ENCODE measurements around the gene GLIPR1L1. TPM values are rescaled to one million over a fixed set of nuclear protein-coding genes. Genes with fewer than 3 reads are reported as not detected.

GLIPR1L1 gene
- total RNA-seq, 5 donors from 2014 or later (not counting 1 experiment from before 2014, with no cell fraction given), result not detected

DNA sequence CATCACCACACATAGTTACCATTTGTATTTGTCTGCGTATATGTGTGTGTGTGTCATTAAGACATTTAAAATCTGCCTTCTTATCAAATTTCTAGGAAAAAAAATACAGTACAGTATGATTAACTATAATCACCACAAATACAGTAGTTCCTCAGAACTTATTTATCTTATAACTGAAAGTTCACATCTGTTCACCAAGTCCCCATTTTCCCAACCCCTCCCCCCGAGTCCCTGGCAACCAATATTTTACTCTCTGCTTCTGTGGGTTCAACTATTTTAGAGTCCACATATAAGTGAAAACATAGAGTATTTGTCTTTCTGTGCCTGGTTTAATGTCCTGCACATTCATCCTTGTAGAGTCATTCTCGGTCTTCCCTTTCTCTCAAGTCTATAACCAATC is 16.7 kb upstream of the GLIPR1L1 start:
- 83% methylated on average over 1 of the region's 3 CpGs for WGBS (ENCODE audit: insufficient coverage)
- Histone ChIP-seq H3K36me3 (ENCODE audit: control insufficient read depth in 2 of 2, extremely low read depth in 1 of 2, insufficient read depth in 1 of 2, low read length in 1 of 2) (no peaks in the 10 kb centered on the region), H3K4me3 (ENCODE audit: control insufficient read depth in 1 of 2, extremely low read depth in 1 of 2, low read length in 1 of 2) (no peak overlapping the region), H3K27ac (ENCODE audit: low read length) (no peak overlapping the region), H3K9me3 (no peaks in the 10 kb centered on the region), H3K27me3 (replicated peaks in 1 of 2; ENCODE audit: control insufficient read depth in 2 of 2, extremely low read depth in 1 of 2, insufficient read depth in 2 of 2, low read length in 1 of 2) (peaks cover 0 to 3% of the 10 kb centered on the region in 2 experiments), H3K4me1 (ENCODE audit: control insufficient read depth in 1 of 2, extremely low read depth in 1 of 2, insufficient read depth in 2 of 2, low read length in 2 of 2) (no peaks in the 10 kb centered on the region)
- Mint-ChIP-seq H3K27me3 (peaks cover 4 to 6% of the 10 kb centered on the region in 2 donors), H3K36me3 (no peaks in the 10 kb centered on the region), H3K27ac (no peak overlapping the region), H3K4me1 (no peaks in the 10 kb centered on the region), H3K4me3 (no peak overlapping the region), H3K9me3 (no peaks in the 10 kb centered on the region)
- no peak for DNase-seq
- CTCF ChIA-PET, result no interaction called here
- POLR2A ChIA-PET, result no interaction called here
- no peak for ATAC-seq (replicated peaks in 1 of 4)

DNA sequence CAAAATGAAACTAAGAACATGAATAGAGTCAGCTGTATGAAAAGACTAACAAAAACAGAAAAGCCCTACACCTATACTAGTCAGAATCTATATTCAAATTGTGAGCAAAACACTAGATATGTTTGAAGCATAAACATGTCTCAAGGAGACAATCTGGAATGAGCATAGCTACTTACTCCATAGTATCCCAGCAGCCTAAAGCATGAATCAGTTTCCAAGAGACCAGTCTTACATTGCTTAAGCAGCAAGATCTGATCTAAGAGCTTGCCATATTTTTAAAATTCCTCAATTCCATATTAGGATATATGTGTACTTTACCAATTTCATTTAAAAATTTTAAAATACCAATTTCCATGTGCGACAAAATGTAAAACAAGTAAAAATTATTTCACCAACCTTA is 12.0 kb upstream of the GLIPR1L1 start:
- Histone ChIP-seq H3K4me1 (ENCODE audit: control insufficient read depth in 1 of 2, extremely low read depth in 1 of 2, insufficient read depth in 2 of 2, low read length in 2 of 2) (no peaks in the 10 kb centered on the region), H3K4me3 (ENCODE audit: control insufficient read depth in 1 of 2, extremely low read depth in 1 of 2, low read length in 1 of 2) (no peak overlapping the region), H3K27me3 (replicated peaks in 1 of 2; ENCODE audit: control insufficient read depth in 2 of 2, extremely low read depth in 1 of 2, insufficient read depth in 2 of 2, low read length in 1 of 2) (no peaks in the 10 kb centered on the region), H3K27ac (ENCODE audit: low read length) (no peak overlapping the region), H3K9me3 (no peaks in the 10 kb centered on the region), H3K36me3 (ENCODE audit: control insufficient read depth in 2 of 2, extremely low read depth in 1 of 2, insufficient read depth in 1 of 2, low read length in 1 of 2) (no peaks in the 10 kb centered on the region)
- WGBS (ENCODE audit: insufficient coverage), result no CpG with 5 or more reads among the region's 1 CpG
- H3K27me3 Mint-ChIP-seq, result peaks cover 10 to 18% of the 10 kb centered on the region in 2 donors
- ATAC-seq (replicated peaks in 1 of 4) (no peak), DNase-seq (no peak)
- POLR2A ChIA-PET, result no interaction called here
- H3K4me1 Mint-ChIP-seq, result no peaks in the 10 kb centered on the region
- CTCF ChIA-PET, result interaction anchor here in 1 of 2 donors (0.5 kb wide), 1 partner anchor 13 kb away, joined by 3 read pairs; no protein-coding TSS in a partner anchor
- no peaks in the 10 kb centered on the region for H3K36me3 Mint-ChIP-seq
- no peaks in the 10 kb centered on the region for H3K9me3 Mint-ChIP-seq
- no peak overlapping the region for H3K4me3 Mint-ChIP-seq
- H3K27ac Mint-ChIP-seq, result no peak overlapping the region

DNA sequence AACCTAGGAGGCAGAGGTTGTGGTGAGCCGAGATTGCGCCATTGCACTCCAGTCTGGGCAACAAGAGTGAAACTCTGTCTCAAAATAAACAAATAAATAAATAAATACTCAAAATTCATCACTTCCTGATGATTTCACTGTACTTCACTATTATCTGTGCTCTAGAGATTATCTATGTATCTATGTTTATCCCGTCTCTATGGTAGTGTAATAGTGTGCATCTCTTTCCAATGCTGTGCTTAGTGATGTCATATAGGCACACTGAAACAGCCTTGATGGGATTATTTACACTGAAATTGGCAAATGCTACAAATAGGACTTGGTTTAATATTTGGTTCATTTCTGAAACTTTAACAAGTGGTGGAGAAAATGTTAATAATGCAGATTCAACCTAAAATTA is 10.8 kb upstream of the GLIPR1L1 start:
- Histone ChIP-seq H3K36me3 (ENCODE audit: control insufficient read depth in 2 of 2, extremely low read depth in 1 of 2, insufficient read depth in 1 of 2, low read length in 1 of 2) (no peaks in the 10 kb centered on the region), H3K9me3 (no peaks in the 10 kb centered on the region), H3K4me1 (ENCODE audit: control insufficient read depth in 1 of 2, extremely low read depth in 1 of 2, insufficient read depth in 2 of 2, low read length in 2 of 2) (no peaks in the 10 kb centered on the region), H3K27me3 (replicated peaks in 1 of 2; ENCODE audit: control insufficient read depth in 2 of 2, extremely low read depth in 1 of 2, insufficient read depth in 2 of 2, low read length in 1 of 2) (no peaks in the 10 kb centered on the region), H3K4me3 (ENCODE audit: control insufficient read depth in 1 of 2, extremely low read depth in 1 of 2, low read length in 1 of 2) (no peak overlapping the region), H3K27ac (ENCODE audit: low read length) (no peak overlapping the region)
- no peak for DNase-seq
- Mint-ChIP-seq H3K4me3 (no peak overlapping the region), H3K36me3 (no peaks in the 10 kb centered on the region), H3K4me1 (no peaks in the 10 kb centered on the region), H3K27ac (no peak overlapping the region), H3K27me3 (peaks cover 13 to 18% of the 10 kb centered on the region in 2 donors), H3K9me3 (no peaks in the 10 kb centered on the region)
- no CpG with 5 or more reads among the region's 3 CpGs for WGBS (ENCODE audit: insufficient coverage)
- ChIA-PET CTCF (no interaction called here), POLR2A (no interaction called here)
- no peak for ATAC-seq (replicated peaks in 1 of 4)

DNA sequence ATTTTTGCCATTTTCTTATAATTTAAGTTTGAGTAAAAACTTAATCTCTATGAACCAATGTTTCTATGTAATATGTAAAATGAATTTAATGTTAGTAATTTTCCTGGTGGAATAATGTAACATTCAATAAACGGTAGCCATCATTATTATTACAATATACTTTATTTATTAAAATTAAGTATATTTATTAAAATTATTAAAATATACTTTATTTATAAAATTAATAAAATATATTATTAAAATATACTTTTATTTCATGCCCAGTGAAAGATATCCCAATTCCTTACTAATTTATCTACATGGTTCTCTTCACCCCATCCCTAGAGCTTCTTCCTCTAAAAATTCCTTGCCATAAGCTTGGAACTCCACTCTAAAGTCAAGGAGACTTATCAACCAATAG is 6.8 kb upstream of the GLIPR1L1 start:
- DNase-seq (no peak), ATAC-seq (replicated peaks in 1 of 4) (no peak)
- H3K4me1 Mint-ChIP-seq, result peaks cover 11 to 13% (median 12%) of the 10 kb centered on the region in 3 donors
- no CpG with 5 or more reads among the region's 1 CpG for whole genome bisulfite sequencing (ENCODE audit: insufficient coverage)
- Histone ChIP-seq H3K4me1 (ENCODE audit: control insufficient read depth in 1 of 2, extremely low read depth in 1 of 2, insufficient read depth in 2 of 2, low read length in 2 of 2) (peaks cover 0 to 8% of the 10 kb centered on the region in 2 experiments), H3K9me3 (no peaks in the 10 kb centered on the region), H3K27me3 (replicated peaks in 1 of 2; ENCODE audit: control insufficient read depth in 2 of 2, extremely low read depth in 1 of 2, insufficient read depth in 2 of 2, low read length in 1 of 2) (peaks cover 2 to 8% of the 10 kb centered on the region in 2 experiments), H3K27ac (ENCODE audit: low read length) (no peak overlapping the region), H3K4me3 (ENCODE audit: control insufficient read depth in 1 of 2, extremely low read depth in 1 of 2, low read length in 1 of 2) (no peak overlapping the region), H3K36me3 (ENCODE audit: control insufficient read depth in 2 of 2, extremely low read depth in 1 of 2, insufficient read depth in 1 of 2, low read length in 1 of 2) (no peaks in the 10 kb centered on the region)
- no peaks in the 10 kb centered on the region for H3K36me3 Mint-ChIP-seq
- no peaks in the 10 kb centered on the region for H3K9me3 Mint-ChIP-seq
- H3K4me3 Mint-ChIP-seq, result no peak overlapping the region
- ChIA-PET CTCF (interaction anchor here in 1 of 2 donors (1.2 to 1.3 kb wide), 2 partner anchors 68 to 179 kb away, joined by 3 to 4 read pairs; no protein-coding TSS in a partner anchor), POLR2A (interaction anchor here in 1 of 2 donors (0.6 kb wide), 1 partner anchor 177 kb away, joined by 3 read pairs; no protein-coding TSS in a partner anchor)
- H3K27ac Mint-ChIP-seq, result no peak overlapping the region
- peaks cover 29 to 35% of the 10 kb centered on the region in 2 donors for H3K27me3 Mint-ChIP-seq

DNA sequence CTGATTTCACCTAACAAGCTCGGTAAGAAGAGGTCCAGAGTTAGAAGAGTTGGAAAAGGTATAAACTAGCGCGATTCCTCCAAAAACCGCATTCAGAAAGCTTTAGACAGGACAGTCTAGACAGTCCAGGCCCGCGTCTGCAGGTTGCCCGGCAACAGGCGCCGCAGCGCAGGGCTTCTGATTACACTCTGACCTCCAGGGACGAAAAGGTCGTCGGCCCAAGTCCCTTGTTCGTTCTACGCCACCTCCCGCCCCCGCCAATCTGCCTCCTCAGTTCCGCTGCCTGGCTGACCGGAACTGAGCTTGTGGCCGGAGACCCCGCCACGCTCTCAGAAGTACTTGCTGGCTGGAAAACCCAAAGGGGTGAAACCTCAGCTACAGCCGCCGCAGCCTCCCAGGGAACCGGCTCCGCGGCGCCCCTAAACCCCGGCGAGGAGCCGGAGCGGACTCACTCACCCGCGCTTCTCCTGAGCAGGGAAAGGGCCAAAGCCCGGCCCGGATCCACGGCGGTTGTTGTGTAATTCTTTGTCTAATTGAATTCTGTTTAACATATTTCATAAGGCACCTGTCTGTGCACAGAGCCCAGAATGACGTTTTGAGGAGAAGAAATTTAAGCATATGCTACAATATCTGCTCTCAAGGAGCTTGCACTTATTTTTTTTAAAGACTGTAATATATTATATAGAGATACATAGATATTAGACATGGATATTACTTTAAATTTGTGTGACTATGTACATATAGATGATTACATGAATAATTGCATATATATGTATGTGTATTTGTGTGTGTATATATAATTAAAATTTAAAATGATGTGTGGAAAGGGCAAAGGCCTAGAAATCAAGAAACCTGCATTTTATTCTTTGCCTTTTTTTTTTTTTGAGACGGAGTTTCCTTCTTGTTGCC is 4.3 kb upstream of the GLIPR1L1 start, which contains the start of gene CAPS2:
Gene CAPS2 (minus strand): TSS at position 407 of the 909 bp plus-strand sequence. CDS start 3,826 bp downstream, outside the sequence.
- Mint-ChIP-seq H3K27me3 (peaks cover 34 to 40% of the 10 kb centered on the region in 2 donors), H3K4me1 (peaks cover 20 to 25% (median 24%) of the 10 kb centered on the region in 3 donors), H3K9me3 (no peaks in the 10 kb centered on the region), H3K36me3 (no peaks in the 10 kb centered on the region), H3K27ac (no peak within 1 kb of the TSS), H3K4me3 (peak within 1 kb of the TSS; percentile 81 to 85 (median 83))
- no peak within 1 kb of the TSS for H3K27ac ChIP-seq (ENCODE audit: low read length)
- ChIA-PET POLR2A (interaction anchor here in 1 of 2 donors (0.6 kb wide), 2 partner anchors 107 to 703 kb away, joined by 4 to 6 read pairs; no protein-coding TSS in a partner anchor), CTCF (interaction anchor here (0.6 to 1.6 kb wide), 9 partner anchors 9 to 178 kb away, joined by 3 to 11 read pairs (median 3); partner anchors contain the start of gene GLIPR1L2 (in 1 of the 2))
- H3K4me3 ChIP-seq (ENCODE audit: control insufficient read depth in 1 of 2, extremely low read depth in 1 of 2, low read length in 1 of 2), result peak within 1 kb of the TSS; percentile 55 to 78
- peaks cover 2 to 16% of the 10 kb centered on the region in 2 experiments for H3K4me1 ChIP-seq (ENCODE audit: control insufficient read depth in 1 of 2, extremely low read depth in 1 of 2, insufficient read depth in 2 of 2, low read length in 2 of 2)
- H3K36me3 ChIP-seq (ENCODE audit: control insufficient read depth in 2 of 2, extremely low read depth in 1 of 2, insufficient read depth in 1 of 2, low read length in 1 of 2), result no peaks in the 10 kb centered on the region
- ATAC-seq (replicated peaks in 1 of 4), result peak; percentile 63 to 76 (median 74)
- no peaks in the 10 kb centered on the region for H3K9me3 ChIP-seq
- DNase-seq, result peak; percentile 8 to 71 (median 53)
- H3K27me3 ChIP-seq (replicated peaks in 1 of 2; ENCODE audit: control insufficient read depth in 2 of 2, extremely low read depth in 1 of 2, insufficient read depth in 2 of 2, low read length in 1 of 2), result peaks cover 5 to 12% of the 10 kb centered on the region in 2 experiments
- 2% methylated on average over 27 of the region's 40 CpGs for WGBS (ENCODE audit: insufficient coverage)

DNA sequence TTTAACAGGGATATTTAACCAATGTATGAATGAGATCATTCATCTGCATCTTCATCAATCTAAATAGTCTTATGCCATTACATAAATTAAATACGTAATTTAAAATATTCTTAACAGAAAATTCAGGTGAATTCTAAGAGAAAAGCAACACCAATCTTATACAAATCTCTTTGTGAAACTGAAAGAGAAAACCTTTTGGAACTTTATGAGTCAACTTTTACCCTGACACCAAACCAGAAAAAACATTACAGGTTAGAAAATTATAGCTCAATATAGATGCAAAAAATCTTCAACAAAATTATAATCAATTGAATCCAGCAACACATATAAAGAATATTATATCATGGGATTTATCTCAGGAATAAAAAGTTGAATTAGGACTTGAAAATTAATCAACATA is 3.4 kb downstream of the GLIPR1L1 start:
- ChIA-PET POLR2A (interaction anchor here in 1 of 2 donors (0.7 kb wide), 1 partner anchor 661 kb away, joined by 3 read pairs; no protein-coding TSS in a partner anchor), CTCF (no interaction called here)
- Histone ChIP-seq H3K4me3 (ENCODE audit: control insufficient read depth in 1 of 2, extremely low read depth in 1 of 2, low read length in 1 of 2) (no peak overlapping the region), H3K9me3 (no peaks in the 10 kb centered on the region), H3K4me1 (ENCODE audit: control insufficient read depth in 1 of 2, extremely low read depth in 1 of 2, insufficient read depth in 2 of 2, low read length in 2 of 2) (peaks cover 2 to 8% of the 10 kb centered on the region in 2 experiments), H3K27me3 (replicated peaks in 1 of 2; ENCODE audit: control insufficient read depth in 2 of 2, extremely low read depth in 1 of 2, insufficient read depth in 2 of 2, low read length in 1 of 2) (peaks cover 4% of the 10 kb centered on the region in 2 experiments), H3K27ac (ENCODE audit: low read length) (no peak overlapping the region), H3K36me3 (ENCODE audit: control insufficient read depth in 2 of 2, extremely low read depth in 1 of 2, insufficient read depth in 1 of 2, low read length in 1 of 2) (no peaks in the 10 kb centered on the region)
- Mint-ChIP-seq H3K9me3 (no peaks in the 10 kb centered on the region), H3K27me3 (peaks cover 7 to 8% of the 10 kb centered on the region in 2 donors), H3K27ac (no peak overlapping the region), H3K4me3 (no peak overlapping the region), H3K4me1 (peaks cover 9 to 12% (median 12%) of the 10 kb centered on the region in 3 donors), H3K36me3 (no peaks in the 10 kb centered on the region)
- ATAC-seq (replicated peaks in 1 of 4) (no peak), DNase-seq (no peak)
- no CpG with 5 or more reads among the region's 1 CpG for WGBS (ENCODE audit: insufficient coverage)
